HepG2 (cell line): ENCODE results near the gene WSB1. TPM values are rescaled to one million over a fixed set of nuclear protein-coding genes. Genes with fewer than 3 reads are reported as not detected.
A peak's percentile ranks its signal among the peaks of the same experiment; 100 is the strongest.

Experiments used
- ATAC-seq: fragments of 200-7000 bp; cut with Tn5 transposase; 3 replicates; pipeline ENCODE4 v1.9.1; 2020; ENCODE audit warnings: mild to moderate bottlenecking, moderate library complexity
- BruUV-seq: library from RNA; stranded (reverse); fragments of 400-500 nt; replicated peaks from 2 replicates; lab custom pipeline; 2021; lab: Mats Ljungman, UMichigan
- CTCF ChIA-PET: fragments of 300-600 bp; formaldehyde crosslinking; extraction: SDS; loops from one replicate; lab custom pipeline; 2021; ENCODE audit warnings: low total read pairs, inconsistent platforms, low intra/inter-chr PET ratio; lab: Yijun Ruan, JAX
- POLR2A ChIA-PET: fragments of 350-600 bp; sonication (Branson Sonifier 250); formaldehyde crosslinking; loops from one replicate; lab custom pipeline; 2020; ENCODE audit warnings: antibody characterized with exemption, inconsistent platforms; lab: Yijun Ruan, JAX
- DNase-seq: peaks from one replicate; pipeline ENCODE4 v3.0.0-alpha.2; 2015; ENCODE audit warnings: low spot score
- FAIRE-seq: peaks from 3 replicates; lab custom pipeline; 2011; peaks lifted over from hg19 to GRCh38; lab: Jason Lieb, UNC
- H2AFZ ChIP-seq: one replicate; pipeline ENCODE4 v1.6.1; 2011; ENCODE audit warnings: low read length, inconsistent platforms
- H3K27ac ChIP-seq: fragments of 300-600 bp; 3 replicates; pipeline ENCODE4 v1.8.0; 2011; ENCODE audit warnings: mixed run types, mild to moderate bottlenecking, mixed read lengths, low read length, inconsistent platforms; ENCODE audit not compliant: insufficient read depth; ENCODE audit errors: extremely low read length
- H3K27me3 ChIP-seq, 2 experiments: fragments of 200-600 bp in 1 of 2; 2 replicates in 1 of 2; 3 replicates in 1 of 2; pipeline versions ENCODE4 v1.6.0 to v1.8.0; 2011; ENCODE audit warnings: low read length in 2 of 2, mild to moderate bottlenecking in 2 of 2, moderate library complexity in 2 of 2, inconsistent platforms in 1 of 2; ENCODE audit not compliant: insufficient read depth in 2 of 2, control insufficient read depth in 1 of 2
- H3K36me3 ChIP-seq, 2 experiments: fragments of 200-600 bp in 1 of 2; replicated peaks in 1 of 2; 2 replicates in 1 of 2; 3 replicates in 1 of 2; pipeline versions ENCODE4 v1.5.1 to v1.8.0; 2011; ENCODE audit warnings: low read length in 2 of 2, inconsistent platforms in 1 of 2; ENCODE audit not compliant: insufficient read depth in 2 of 2, control insufficient read depth in 1 of 2
- H3K4me1 ChIP-seq: 2 replicates; pipeline ENCODE4 v1.5.1; 2012; ENCODE audit warnings: low read length, inconsistent platforms; ENCODE audit not compliant: insufficient read depth
- H3K4me2 ChIP-seq: 2 replicates; pipeline ENCODE4 v1.6.0; 2011; ENCODE audit warnings: low read depth, low read length, inconsistent platforms
- H3K4me3 ChIP-seq, 3 experiments: fragments of 200-600 bp in 1 of 3; sonication (generic), shearing (Covaris generic) in 1 of 3; replicated peaks in 1 of 3; 2 replicates each; pipeline ENCODE4 v1.5.1; 2011 to 2016; ENCODE audit warnings: low read length in 3 of 3, inconsistent platforms in 2 of 3, low read depth in 2 of 3, mild to moderate bottlenecking in 2 of 3, control low read depth in 1 of 3, mixed read lengths in 1 of 3; ENCODE audit not compliant: insufficient read depth in 1 of 3
- H3K79me2 ChIP-seq: one replicate; pipeline ENCODE4 v1.6.1; 2011; ENCODE audit warnings: low read length, inconsistent platforms; ENCODE audit not compliant: insufficient read depth
- H3K9ac ChIP-seq: 2 replicates; pipeline ENCODE4 v1.6.0; 2011; ENCODE audit warnings: mild to moderate bottlenecking, low read depth, low read length, inconsistent platforms; ENCODE audit not compliant: insufficient read depth
- H3K9me3 ChIP-seq: 2 replicates; pipeline ENCODE4 v1.5.1; 2012; ENCODE audit warnings: mild to moderate bottlenecking, low read length
- H4K20me1 ChIP-seq: 2 replicates; pipeline ENCODE4 v1.6.0; 2011; ENCODE audit warnings: inconsistent platforms, mild to moderate bottlenecking, low read length, moderate library complexity; ENCODE audit not compliant: insufficient read depth
- AFF4 ChIP-seq: sonication (generic); formaldehyde crosslinking; IDR thresholded peaks from 2 replicates; pipeline ENCODE4 v1.4.0; 2020; ENCODE audit warnings: missing genetic modification reagents
- DRAP1 ChIP-seq: IDR thresholded peaks from 2 replicates; pipeline ENCODE4 v1.6.1; 2016; ENCODE audit warnings: missing genetic modification reagents, missing compliant biosample characterization
- FOXP1 ChIP-seq, 2 experiments: fragments of 450-650 bp in 1 of 2; IDR thresholded peaks; 2 replicates each; pipeline ENCODE4 v1.6.1; 2017 to 2018; ENCODE audit warnings: antibody characterized with exemption in 1 of 2
- LRRFIP1 ChIP-seq: sonication (generic); formaldehyde crosslinking; conservative IDR thresholded peaks from 2 replicates; pipeline ENCODE4 v1.4.0; 2020; ENCODE audit warnings: missing genetic modification reagents
- NFIB ChIP-seq: sonication (generic); formaldehyde crosslinking; IDR thresholded peaks from 2 replicates; pipeline ENCODE4 v1.9.0; 2021; ENCODE audit warnings: missing genetic modification reagents, mild to moderate bottlenecking, borderline replicate concordance
- THAP8 ChIP-seq: sonication (generic); formaldehyde crosslinking; IDR thresholded peaks from 2 replicates; pipeline ENCODE4 v1.5.1; 2020; ENCODE audit warnings: missing genetic modification reagents, mild to moderate bottlenecking, borderline replicate concordance
- ZNF101 ChIP-seq: sonication (generic); formaldehyde crosslinking; IDR thresholded peaks from 2 replicates; pipeline ENCODE4 v1.4.0; 2020; ENCODE audit warnings: mild to moderate bottlenecking, low read depth, missing genetic modification reagents, borderline replicate concordance
- ZNF30 ChIP-seq: sonication (generic); formaldehyde crosslinking; IDR thresholded peaks from 2 replicates; pipeline ENCODE4 v1.5.0; 2020; ENCODE audit warnings: mild to moderate bottlenecking, missing genetic modification reagents
- ZNF816 ChIP-seq: sonication (generic); formaldehyde crosslinking; IDR thresholded peaks from 2 replicates; pipeline ENCODE4 v1.8.0; 2022; ENCODE audit warnings: missing genetic modification reagents, mild to moderate bottlenecking, borderline replicate concordance
- WGBS: methylation state at CpG from one replicate; pipeline ENCODE4 v1.1.6; 2017; ENCODE audit warnings: low lambda C conversion rate; 5-methylcytosine and 5-hydroxymethylcytosine counted together
- in situ Hi-C: cut with HindIII; loops from 2 replicates; pipeline ENCODE4 v1.10.0; 2017; ENCODE audit warnings: low pct_unique_long_range_greater_than_20kb; ENCODE audit not compliant: extremely low pct_ligation_motif_present
- intact Hi-C: fragments of 100-400 bp; cut with micrococcal nuclease; formaldehyde crosslinking; loops from one replicate; pipeline ENCODE4 v1.10.0; 2022; ENCODE audit not compliant: unreplicated experiment
- polyA plus RNA-seq, 8 experiments: library from polyadenylated mRNA; depleted of rRNA in 3 of 8; stranded (reverse) in 7 of 8; unstranded in 1 of 8; fragments of >200 nt; fragmentation: Illumina TruSeq in 4 of 8; extraction: Trizol in 4 of 8; gene quantifications; 2 replicates each; pipeline versions ENCODE4 v1.2.1 to v1.2.3, GENCODE V29; 2011 to 2016; ENCODE audit warnings: low read depth in 4 of 8, missing spikeins in 1 of 8, mixed read lengths in 1 of 8; ENCODE audit not compliant: insufficient read depth in 1 of 8
- total RNA-seq, 5 experiments: library from RNA; depleted of rRNA; stranded (reverse); fragments of >200 nt; fragmentation: Illumina TruSeq; extraction: Trizol; gene quantifications; 2 replicates each; pipeline ENCODE4 v1.2.3, GENCODE V29; 2016; ENCODE audit warnings: low read depth in 1 of 5
- TF ChIP-seq, protein P1 (sequence below), 2 experiments: sonication (generic) in 1 of 2; formaldehyde crosslinking in 1 of 2; IDR thresholded peaks; 2 replicates each; pipeline versions ENCODE4 v1.4.0 to v1.6.1; 2018 to 2020; ENCODE audit warnings: missing genetic modification reagents in 2 of 2, borderline replicate concordance in 1 of 2, low read depth in 1 of 2, mild to moderate bottlenecking in 1 of 2, missing biosample characterization in 1 of 2

WSB1 gene
- total and polyA plus RNA-seq, 2 of the 13 experiments (the other 11 are each of a cell fraction or from before 2014, with no cell fraction given): 81.3 to 294 TPM

DNA sequence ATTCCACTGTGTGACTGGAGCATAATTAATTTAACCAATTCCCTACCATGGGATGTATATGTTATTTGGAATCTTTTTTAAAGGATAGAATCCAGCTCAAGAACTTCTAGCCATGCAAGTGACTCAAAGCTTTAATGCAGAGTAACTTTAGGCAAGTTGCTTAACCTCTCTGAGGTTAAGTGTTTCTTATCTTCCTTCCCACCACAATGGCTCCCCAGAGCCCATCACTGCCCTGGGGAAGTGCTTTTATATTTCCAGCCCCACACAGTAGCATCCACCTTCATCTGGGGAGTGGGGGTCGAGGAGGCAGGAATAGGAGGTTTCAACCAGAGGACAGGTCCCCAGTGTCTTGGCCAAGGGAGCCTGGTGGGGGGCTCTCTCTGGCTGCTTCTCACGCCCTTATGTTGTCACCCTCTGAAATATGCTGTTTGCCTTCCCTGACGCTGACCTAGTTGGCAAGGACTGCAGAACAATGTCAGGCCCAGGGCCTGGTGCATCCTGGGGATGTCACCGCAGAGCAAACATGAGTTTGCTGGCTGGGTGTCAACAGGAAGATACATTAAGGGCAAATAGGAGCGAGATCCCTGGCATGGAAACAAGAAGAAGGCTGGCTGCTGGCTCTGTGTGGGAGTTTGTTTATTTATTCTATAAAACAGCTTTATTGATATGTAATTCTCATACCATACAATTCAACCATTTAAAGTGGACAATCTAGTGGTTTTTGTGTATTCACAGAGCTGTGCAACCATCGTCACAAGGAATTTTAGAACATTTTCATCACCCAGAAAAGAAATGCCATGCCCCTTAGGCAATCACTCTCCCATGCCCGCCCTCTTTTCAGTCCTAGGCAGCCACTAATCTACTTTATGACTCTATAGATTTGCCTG lies 46.6 kb upstream of the WSB1 start (continued):
- no peak for TF ChIP-seq THAP8 (CRISPR knock-in tag)
- no peak for TF ChIP-seq ZNF101 (CRISPR knock-in tag)
- 0 out of 2 replicates have a peak, but pooled peaks have one; percentile 26 for TF ChIP-seq DRAP1 (CRISPR knock-in tag)
- TF ChIP-seq FOXP1 (IDR thresholded peaks at IDR 0.05): no peak
- TF ChIP-seq FOXP1 (CRISPR knock-in tag; IDR thresholded peaks at IDR 0.05): peak; percentile 79
- TF ChIP-seq, protein P1, sequence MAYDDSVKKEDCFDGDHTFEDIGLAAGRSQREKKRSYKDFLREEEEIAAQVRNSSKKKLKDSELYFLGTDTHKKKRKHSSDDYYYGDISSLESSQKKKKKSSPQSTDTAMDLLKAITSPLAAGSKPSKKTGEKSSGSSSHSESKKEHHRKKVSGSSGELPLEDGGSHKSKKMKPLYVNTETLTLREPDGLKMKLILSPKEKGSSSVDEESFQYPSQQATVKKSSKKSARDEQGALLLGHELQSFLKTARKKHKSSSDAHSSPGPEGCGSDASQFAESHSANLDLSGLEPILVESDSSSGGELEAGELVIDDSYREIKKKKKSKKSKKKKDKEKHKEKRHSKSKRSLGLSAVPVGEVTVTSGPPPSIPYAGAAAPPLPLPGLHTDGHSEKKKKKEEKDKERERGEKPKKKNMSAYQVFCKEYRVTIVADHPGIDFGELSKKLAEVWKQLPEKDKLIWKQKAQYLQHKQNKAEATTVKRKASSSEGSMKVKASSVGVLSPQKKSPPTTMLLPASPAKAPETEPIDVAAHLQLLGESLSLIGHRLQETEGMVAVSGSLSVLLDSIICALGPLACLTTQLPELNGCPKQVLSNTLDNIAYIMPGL (CRISPR knock-in tag; IDR thresholded peaks at IDR 0.05; ENCODE audit: borderline replicate concordance in 1 of 2, low read depth in 1 of 2): no peak
- TF ChIP-seq, all 625 proteins: peak for 78

- peaks cover 32% of the 10 kb centered on the region for H3K4me1 ChIP-seq
- peak overlapping the region; percentile 55; the same call in 1 of the 2 replicates for H3K4me2 ChIP-seq
- POLR2A ChIA-PET: interaction anchor here (0.6 to 1.1 kb wide), 2 partner anchors 47 to 85 kb away, joined by 3 read pairs; no protein-coding TSS in a partner anchor
- no peak overlapping the region for H3K27ac ChIP-seq
- no peaks in the 10 kb centered on the region for H3K79me2 ChIP-seq
- BruUV-seq: no TSS peak
- no peak overlapping the region for H2AFZ ChIP-seq
- CTCF ChIA-PET: interaction anchor here (1.1 kb wide), 1 partner anchor 85 kb away, joined by 5 read pairs; no protein-coding TSS in a partner anchor
- no peak for FAIRE-seq
- ATAC-seq: no peak
- no peak overlapping the region for H3K4me3 ChIP-seq
- peaks cover 2 to 5% of the 10 kb centered on the region in 2 experiments; a peak in 2 of 5 replicates for H3K27me3 ChIP-seq
- intact Hi-C loops (loop anchor here (1.0 kb wide), 2 partner anchors 9 to 17 kb away; no protein-coding TSS in a partner anchor), in situ Hi-C loops (loop anchor here (5.0 kb wide), 2 partner anchors 44 to 84 kb away; partner anchors contain the start of gene WSB1)
- no peaks in the 10 kb centered on the region for H3K36me3 ChIP-seq
- WGBS: 45% methylated on average over 3 of the region's 3 CpGs
- no peaks in the 10 kb centered on the region for H4K20me1 ChIP-seq
- H3K9ac ChIP-seq: no peak overlapping the region
- no peak for DNase-seq
- H3K9me3 ChIP-seq: no peaks in the 10 kb centered on the region
- TF ChIP-seq AFF4 (CRISPR knock-in tag) (no peak), ZNF30 (CRISPR knock-in tag) (no peak), ZNF816 (CRISPR knock-in tag) (no peak), NFIB (no peak), LRRFIP1 (no peak)
Observed at GRCh38 chr17:27247958-27248342, 46.0 kb upstream of the WSB1 start.
